ENCODE data around the gene GNB1L.

Gene GNB1L

DNA sequence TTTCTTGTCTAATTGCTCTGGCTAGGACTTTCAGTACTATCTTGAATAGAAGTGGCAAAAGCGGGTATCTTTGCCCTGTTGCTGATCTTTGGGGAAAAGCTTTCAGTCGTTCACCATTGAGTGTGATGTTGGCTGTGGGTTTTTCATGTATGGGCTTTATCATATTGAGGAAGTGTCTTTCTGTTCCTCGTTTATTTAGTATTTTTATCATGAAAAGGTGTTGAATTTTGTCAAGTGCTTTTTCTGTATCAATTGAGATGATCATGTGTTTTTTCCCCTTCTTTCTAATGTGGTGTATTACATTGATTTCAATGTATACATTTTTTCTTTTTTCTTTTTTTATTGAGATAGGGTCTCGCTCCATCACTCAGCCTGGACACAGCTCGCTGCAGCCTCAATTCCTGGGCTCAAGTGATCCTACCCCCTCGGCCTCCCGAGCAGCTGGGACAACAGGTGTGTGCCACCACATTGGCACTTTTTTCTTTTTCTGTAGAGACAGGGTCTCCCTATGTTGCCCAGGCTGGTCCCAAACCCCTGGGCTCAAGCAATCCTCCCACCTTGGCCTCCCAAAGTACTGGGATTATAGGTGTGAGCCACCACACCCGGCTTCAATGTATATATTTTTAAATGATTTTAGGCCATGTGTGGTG lies 5.3 kb upstream of the GNB1L start:
- TF ChIP-seq SPI1 (IDR thresholded peaks at IDR 0.05; ENCODE audit: borderline replicate concordance, low read depth), result peak; percentile 53; the same call in 1 of the 2 replicates
- no peak for TF ChIP-seq GABPA (IDR thresholded peaks at IDR 0.05; ENCODE audit: low read depth)
- H3K27ac ChIP-seq (replicated peaks), result no peak overlapping the region
- no peaks in the 10 kb centered on the region for H3K27me3 ChIP-seq (ENCODE audit: insufficient read depth, poor library complexity, severe bottlenecking)

GRCh38 chr22:19857382-19857781 lies 2.7 kb upstream of the GNB1L start:
- H3K27ac ChIP-seq (replicated peaks), result no peak overlapping the region
- DNase-seq (ENCODE audit: low read depth in 1 of 2, low spot score in 1 of 2), result no peak
- H3K4me3 ChIP-seq (replicated peaks; ENCODE audit: insufficient read depth, low read length), result no peak overlapping the region
- no peak for TF ChIP-seq SPI1 (IDR thresholded peaks at IDR 0.05; ENCODE audit: borderline replicate concordance, low read depth)
- no peak for TF ChIP-seq GABPA (IDR thresholded peaks at IDR 0.05; ENCODE audit: low read depth)
- TF ChIP-seq, protein P1, sequence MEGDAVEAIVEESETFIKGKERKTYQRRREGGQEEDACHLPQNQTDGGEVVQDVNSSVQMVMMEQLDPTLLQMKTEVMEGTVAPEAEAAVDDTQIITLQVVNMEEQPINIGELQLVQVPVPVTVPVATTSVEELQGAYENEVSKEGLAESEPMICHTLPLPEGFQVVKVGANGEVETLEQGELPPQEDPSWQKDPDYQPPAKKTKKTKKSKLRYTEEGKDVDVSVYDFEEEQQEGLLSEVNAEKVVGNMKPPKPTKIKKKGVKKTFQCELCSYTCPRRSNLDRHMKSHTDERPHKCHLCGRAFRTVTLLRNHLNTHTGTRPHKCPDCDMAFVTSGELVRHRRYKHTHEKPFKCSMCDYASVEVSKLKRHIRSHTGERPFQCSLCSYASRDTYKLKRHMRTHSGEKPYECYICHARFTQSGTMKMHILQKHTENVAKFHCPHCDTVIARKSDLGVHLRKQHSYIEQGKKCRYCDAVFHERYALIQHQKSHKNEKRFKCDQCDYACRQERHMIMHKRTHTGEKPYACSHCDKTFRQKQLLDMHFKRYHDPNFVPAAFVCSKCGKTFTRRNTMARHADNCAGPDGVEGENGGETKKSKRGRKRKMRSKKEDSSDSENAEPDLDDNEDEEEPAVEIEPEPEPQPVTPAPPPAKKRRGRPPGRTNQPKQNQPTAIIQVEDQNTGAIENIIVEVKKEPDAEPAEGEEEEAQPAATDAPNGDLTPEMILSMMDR (IDR thresholded peaks at IDR 0.05; ENCODE audit: insufficient read depth, low read length), result no peak
- TF ChIP-seq POLR2AphosphoS5 (IDR thresholded peaks at IDR 0.05; ENCODE audit: low read depth), result no peak
- TF ChIP-seq, protein P2, sequence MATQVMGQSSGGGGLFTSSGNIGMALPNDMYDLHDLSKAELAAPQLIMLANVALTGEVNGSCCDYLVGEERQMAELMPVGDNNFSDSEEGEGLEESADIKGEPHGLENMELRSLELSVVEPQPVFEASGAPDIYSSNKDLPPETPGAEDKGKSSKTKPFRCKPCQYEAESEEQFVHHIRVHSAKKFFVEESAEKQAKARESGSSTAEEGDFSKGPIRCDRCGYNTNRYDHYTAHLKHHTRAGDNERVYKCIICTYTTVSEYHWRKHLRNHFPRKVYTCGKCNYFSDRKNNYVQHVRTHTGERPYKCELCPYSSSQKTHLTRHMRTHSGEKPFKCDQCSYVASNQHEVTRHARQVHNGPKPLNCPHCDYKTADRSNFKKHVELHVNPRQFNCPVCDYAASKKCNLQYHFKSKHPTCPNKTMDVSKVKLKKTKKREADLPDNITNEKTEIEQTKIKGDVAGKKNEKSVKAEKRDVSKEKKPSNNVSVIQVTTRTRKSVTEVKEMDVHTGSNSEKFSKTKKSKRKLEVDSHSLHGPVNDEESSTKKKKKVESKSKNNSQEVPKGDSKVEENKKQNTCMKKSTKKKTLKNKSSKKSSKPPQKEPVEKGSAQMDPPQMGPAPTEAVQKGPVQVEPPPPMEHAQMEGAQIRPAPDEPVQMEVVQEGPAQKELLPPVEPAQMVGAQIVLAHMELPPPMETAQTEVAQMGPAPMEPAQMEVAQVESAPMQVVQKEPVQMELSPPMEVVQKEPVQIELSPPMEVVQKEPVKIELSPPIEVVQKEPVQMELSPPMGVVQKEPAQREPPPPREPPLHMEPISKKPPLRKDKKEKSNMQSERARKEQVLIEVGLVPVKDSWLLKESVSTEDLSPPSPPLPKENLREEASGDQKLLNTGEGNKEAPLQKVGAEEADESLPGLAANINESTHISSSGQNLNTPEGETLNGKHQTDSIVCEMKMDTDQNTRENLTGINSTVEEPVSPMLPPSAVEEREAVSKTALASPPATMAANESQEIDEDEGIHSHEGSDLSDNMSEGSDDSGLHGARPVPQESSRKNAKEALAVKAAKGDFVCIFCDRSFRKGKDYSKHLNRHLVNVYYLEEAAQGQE (IDR thresholded peaks at IDR 0.05; ENCODE audit: insufficient replicate concordance, low read depth), result no peak
- H3K27me3 ChIP-seq (ENCODE audit: insufficient read depth, poor library complexity, severe bottlenecking), result no peaks in the 10 kb centered on the region

More for the DNA sequence above, 5.3 kb upstream of the GNB1L start:
- DNase-seq (ENCODE audit: low read depth in 1 of 2, low spot score in 1 of 2), result no peak
- H3K4me3 ChIP-seq (replicated peaks; ENCODE audit: insufficient read depth, low read length), result no peak overlapping the region

- DNase-seq (ENCODE audit: low read depth in 1 of 2, low spot score in 1 of 2), result peak in 1 of 2 experiments; percentile 82
- H3K27ac ChIP-seq (replicated peaks), result peak overlapping the region; percentile 98
- peak overlapping the region; percentile 90 for H3K4me3 ChIP-seq (replicated peaks; ENCODE audit: insufficient read depth, low read length)
- TF ChIP-seq POLR2AphosphoS5 (IDR thresholded peaks at IDR 0.05; ENCODE audit: low read depth) (peak; percentile 92), SPI1 (IDR thresholded peaks at IDR 0.05; ENCODE audit: borderline replicate concordance, low read depth) (no peak), GABPA (IDR thresholded peaks at IDR 0.05; ENCODE audit: low read depth) (peak; percentile 87)
- H3K27me3 ChIP-seq (ENCODE audit: insufficient read depth, poor library complexity, severe bottlenecking), result no peaks in the 10 kb centered on the region
Measured at GRCh38 chr22:19855504-19856409, 1.1 kb upstream of the GNB1L start.

DNA sequence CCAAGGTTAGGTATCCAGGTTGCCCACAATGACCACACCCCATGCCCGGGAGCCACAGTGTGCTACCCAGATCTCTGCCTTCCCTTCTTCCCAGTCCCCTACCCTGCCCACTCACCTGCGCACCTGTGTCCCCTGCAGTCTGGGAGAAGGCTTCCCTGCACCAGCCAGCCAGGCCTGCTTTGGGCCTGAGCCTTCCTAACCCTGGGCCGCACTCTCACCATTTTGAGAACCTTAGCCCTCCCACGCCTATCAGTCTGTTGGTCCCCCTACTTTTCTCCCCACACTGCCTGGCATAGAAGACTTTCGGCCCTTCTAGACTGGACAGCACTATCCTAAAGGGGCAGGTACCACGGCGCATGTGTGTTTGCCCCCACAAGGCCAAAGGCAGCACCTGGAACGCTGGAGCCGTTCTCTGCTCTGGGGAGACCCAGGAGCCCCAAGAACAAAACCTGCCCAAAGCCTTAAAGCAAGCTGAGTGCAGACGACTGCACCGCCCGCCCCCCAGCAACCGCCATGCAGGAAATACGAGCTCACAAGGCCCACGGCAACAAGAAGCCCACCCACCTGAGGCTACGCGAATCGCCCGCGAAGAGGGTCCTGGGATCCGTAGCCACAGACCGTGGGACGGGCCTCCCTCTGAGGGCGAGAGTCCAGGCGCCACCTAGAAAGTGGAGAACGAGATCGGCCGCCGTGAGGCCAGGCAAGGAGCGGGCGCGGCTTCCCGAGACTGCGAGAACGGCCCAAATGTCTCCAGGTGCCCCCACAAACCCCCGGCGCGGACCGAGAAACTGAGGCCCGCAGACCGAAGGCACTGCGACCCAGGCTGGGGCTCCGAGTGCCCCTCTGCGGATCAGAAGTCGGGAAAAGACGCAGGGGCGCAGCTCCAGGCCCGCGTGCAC lies 546 bp downstream of the GNB1L start:
- Histone ChIP-seq H3K4me3 (replicated peaks; ENCODE audit: insufficient read depth, low read length) (peak overlapping the region; percentile 90), H3K27ac (replicated peaks) (peak overlapping the region; percentile 98), H3K27me3 (ENCODE audit: insufficient read depth, poor library complexity, severe bottlenecking) (no peaks in the 10 kb centered on the region)
- TF ChIP-seq, protein P2 (IDR thresholded peaks at IDR 0.05; ENCODE audit: insufficient replicate concordance, low read depth), result peak; percentile 32
- no peak for TF ChIP-seq SPI1 (IDR thresholded peaks at IDR 0.05; ENCODE audit: borderline replicate concordance, low read depth)
- DNase-seq (ENCODE audit: low read depth in 1 of 2, low spot score in 1 of 2), result no peak
